Measurements from ENCODE around the gene FGF1. TPM values are rescaled to one million over a fixed set of nuclear protein-coding genes. Genes with fewer than 3 reads are reported as not detected.

The FGF1 gene
- total and polyA plus RNA-seq, 3 donors from 2014 or later: 1.9 to 4.4 (median 2.2) TPM

DNA sequence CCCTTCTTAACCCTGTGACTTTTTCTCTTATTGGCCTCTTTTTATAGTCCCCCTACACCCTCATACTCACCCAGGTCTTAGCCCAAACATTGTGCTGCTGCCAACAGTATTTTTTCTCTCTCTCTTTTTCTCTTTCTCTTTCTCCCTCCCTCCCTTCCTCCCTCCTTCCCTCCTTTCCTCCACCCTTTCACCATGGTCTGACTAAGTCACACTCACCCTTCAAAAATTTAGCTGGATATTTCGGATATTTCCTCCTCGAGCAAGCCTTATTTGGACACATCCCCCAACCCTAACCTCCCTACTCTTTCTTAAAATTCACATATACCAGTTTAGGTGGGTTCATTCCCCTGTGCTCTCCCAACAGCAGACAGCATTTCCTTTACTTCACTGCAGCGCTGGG, 64.7 kb downstream of the FGF1 start:
- Histone ChIP-seq H3K9me3 (no peaks in the 10 kb centered on the region), H3K27me3 (no peaks in the 10 kb centered on the region), H3K36me3 (ENCODE audit: low read depth, missing control alignments) (no peaks in the 10 kb centered on the region), H3K4me3 (no peak overlapping the region), H3K27ac (no peak overlapping the region), H3K4me1 (peaks cover 13% of the 10 kb centered on the region)
- 90 to 95% methylated on average over 3 of the region's 3 CpGs for WGBS, 2 donors
- TF ChIP-seq, protein P1, sequence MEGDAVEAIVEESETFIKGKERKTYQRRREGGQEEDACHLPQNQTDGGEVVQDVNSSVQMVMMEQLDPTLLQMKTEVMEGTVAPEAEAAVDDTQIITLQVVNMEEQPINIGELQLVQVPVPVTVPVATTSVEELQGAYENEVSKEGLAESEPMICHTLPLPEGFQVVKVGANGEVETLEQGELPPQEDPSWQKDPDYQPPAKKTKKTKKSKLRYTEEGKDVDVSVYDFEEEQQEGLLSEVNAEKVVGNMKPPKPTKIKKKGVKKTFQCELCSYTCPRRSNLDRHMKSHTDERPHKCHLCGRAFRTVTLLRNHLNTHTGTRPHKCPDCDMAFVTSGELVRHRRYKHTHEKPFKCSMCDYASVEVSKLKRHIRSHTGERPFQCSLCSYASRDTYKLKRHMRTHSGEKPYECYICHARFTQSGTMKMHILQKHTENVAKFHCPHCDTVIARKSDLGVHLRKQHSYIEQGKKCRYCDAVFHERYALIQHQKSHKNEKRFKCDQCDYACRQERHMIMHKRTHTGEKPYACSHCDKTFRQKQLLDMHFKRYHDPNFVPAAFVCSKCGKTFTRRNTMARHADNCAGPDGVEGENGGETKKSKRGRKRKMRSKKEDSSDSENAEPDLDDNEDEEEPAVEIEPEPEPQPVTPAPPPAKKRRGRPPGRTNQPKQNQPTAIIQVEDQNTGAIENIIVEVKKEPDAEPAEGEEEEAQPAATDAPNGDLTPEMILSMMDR (IDR thresholded peaks at IDR 0.05): no peak
- no peak for TF ChIP-seq POLR2A (IDR thresholded peaks at IDR 0.05)
- DNase-seq: no peak
- intact Hi-C loops (cut with DNase I; ENCODE audit: low total_unique reads): no loop called here

DNA sequence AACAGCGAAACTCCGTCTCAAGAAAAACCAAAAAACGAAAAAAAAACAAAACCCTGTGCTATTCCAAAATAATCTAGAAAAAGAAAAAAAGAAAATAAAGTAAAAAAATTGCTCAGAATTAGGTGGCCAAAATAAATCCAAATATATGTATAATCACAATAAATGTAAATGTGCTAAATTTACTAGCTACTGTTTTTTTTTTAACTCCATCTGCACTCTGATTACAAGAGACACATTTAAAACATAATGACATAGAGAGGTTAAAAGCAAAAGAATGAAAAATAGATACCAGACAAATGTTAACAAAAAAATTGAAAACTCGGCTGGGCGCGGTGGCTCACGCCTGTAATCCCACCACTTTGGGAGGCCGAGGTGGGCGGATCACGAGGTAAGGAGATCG, 66.1 kb downstream of the FGF1 start:
- no peaks in the 10 kb centered on the region for H3K9me3 ChIP-seq
- intact Hi-C loops (cut with DNase I; ENCODE audit: low total_unique reads): loop anchor here (10.0 kb wide), 1 partner anchor 85 kb away; no protein-coding TSS in a partner anchor
- no peaks in the 10 kb centered on the region for H3K27me3 ChIP-seq
- no peaks in the 10 kb centered on the region for H3K36me3 ChIP-seq (ENCODE audit: low read depth, missing control alignments)
- 88 to 90% methylated on average over 11 of the region's 11 CpGs for WGBS, 2 donors
- no peak for TF ChIP-seq POLR2A (IDR thresholded peaks at IDR 0.05)
- TF ChIP-seq, protein P1 (IDR thresholded peaks at IDR 0.05): no peak
- H3K27ac ChIP-seq: no peak overlapping the region
- peaks cover under 1% of the 10 kb centered on the region for H3K4me1 ChIP-seq
- DNase-seq: no peak
- no peak overlapping the region for H3K4me3 ChIP-seq

DNA sequence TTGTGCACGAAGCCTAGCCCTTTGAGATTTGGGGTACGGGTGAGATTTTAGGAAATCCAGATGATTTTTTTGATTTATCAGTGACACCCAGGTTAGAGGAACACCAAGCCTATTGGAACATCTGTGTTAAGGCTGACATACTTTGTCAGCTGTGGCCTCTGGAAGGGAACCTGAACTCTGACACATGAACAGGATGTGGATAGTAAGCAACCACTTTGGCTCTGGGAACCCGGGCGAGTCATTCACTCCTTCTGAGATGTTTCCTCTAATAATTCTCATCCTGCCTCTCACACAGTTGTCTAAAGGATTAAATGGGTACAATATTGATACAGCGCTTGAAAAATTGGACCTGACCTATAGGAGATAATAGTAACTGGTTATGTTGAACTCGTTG, 67.8 kb downstream of the FGF1 start:
- TF ChIP-seq, protein P1 (IDR thresholded peaks at IDR 0.05): no peak
- no peak for TF ChIP-seq POLR2A (IDR thresholded peaks at IDR 0.05)
- no peaks in the 10 kb centered on the region for H3K27me3 ChIP-seq
- no peaks in the 10 kb centered on the region for H3K4me1 ChIP-seq
- H3K27ac ChIP-seq: no peak overlapping the region
- H3K36me3 ChIP-seq (ENCODE audit: low read depth, missing control alignments): no peaks in the 10 kb centered on the region
- intact Hi-C loops (cut with DNase I; ENCODE audit: low total_unique reads): loop anchor here (10.0 kb wide), 1 partner anchor 87 kb away; no protein-coding TSS in a partner anchor
- H3K9me3 ChIP-seq: no peaks in the 10 kb centered on the region
- H3K4me3 ChIP-seq: no peak overlapping the region
- 83% methylated on average over 6 of the region's 6 CpGs for WGBS, 2 donors
- DNase-seq: no peak

DNA sequence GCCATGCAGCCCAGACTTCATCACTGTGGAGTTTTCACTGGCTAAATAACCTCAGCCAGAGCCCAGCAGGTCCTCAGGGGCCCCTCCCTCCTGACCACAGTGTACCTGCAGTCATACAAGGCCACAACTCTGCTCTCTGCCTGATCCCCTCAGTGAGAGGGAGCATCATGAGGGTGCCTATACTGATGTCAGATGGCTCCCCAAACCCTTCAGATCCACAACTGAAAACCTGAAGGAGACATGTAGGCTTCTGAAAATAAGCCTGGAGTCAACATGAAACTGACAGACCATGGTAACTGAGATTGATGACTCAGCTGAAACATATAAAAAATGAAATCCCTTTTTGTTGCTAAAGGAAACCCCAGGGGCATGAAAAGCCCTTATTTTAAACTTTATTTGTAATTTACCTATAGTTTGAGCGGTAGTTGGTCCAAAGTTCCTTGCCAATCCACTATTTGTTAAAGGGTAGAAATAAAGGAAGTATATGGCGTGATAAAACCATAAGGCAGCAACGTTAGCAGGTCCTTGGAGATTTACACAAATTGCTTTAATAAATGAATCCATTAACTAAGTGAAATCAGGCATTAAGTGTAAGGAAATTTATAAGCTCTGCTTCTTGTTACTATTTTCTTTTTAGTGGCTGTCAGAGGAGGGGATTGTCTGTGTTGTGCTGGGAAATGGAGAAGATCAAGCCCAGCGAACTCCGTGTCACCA, 68.3 kb downstream of the FGF1 start:
- intact Hi-C loops (cut with DNase I; ENCODE audit: low total_unique reads): loop anchor here (10.0 kb wide), 1 partner anchor 87 kb away; no protein-coding TSS in a partner anchor
- Histone ChIP-seq H3K4me1 (no peaks in the 10 kb centered on the region), H3K27me3 (no peaks in the 10 kb centered on the region), H3K9me3 (no peaks in the 10 kb centered on the region), H3K4me3 (no peak overlapping the region), H3K27ac (no peak overlapping the region), H3K36me3 (ENCODE audit: low read depth, missing control alignments) (no peaks in the 10 kb centered on the region)
- WGBS, 2 donors: 92 to 93% methylated on average over 5 of the region's 5 CpGs
- no peak for DNase-seq
- no peak for TF ChIP-seq POLR2A (IDR thresholded peaks at IDR 0.05)
- TF ChIP-seq, protein P1 (IDR thresholded peaks at IDR 0.05): no peak

DNA sequence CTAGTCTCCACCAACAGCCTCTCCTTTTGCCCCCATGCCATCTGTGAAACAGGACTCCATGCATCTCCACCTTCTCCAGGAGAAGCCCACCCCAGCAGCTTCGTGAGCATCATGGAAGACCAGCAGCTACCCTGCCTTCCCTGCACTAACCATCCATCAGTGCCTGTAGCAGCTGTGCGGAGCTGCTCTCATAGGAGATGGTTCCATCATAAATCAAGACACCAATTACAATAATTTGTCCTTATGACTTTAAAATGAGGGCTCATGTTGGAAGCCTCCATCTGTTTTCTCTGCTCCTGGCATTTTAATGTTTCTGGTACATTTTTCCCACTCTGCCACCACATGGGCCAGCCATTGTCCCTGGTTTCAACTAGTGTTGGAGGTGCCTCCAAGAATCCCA, 69.9 kb downstream of the FGF1 start:
- H3K27ac ChIP-seq: no peak overlapping the region
- no peaks in the 10 kb centered on the region for H3K36me3 ChIP-seq (ENCODE audit: low read depth, missing control alignments)
- intact Hi-C loops (cut with DNase I; ENCODE audit: low total_unique reads): loop anchor here (10.0 kb wide), 1 partner anchor 89 kb away; no protein-coding TSS in a partner anchor
- H3K9me3 ChIP-seq: no peaks in the 10 kb centered on the region
- H3K27me3 ChIP-seq: no peaks in the 10 kb centered on the region
- no peak overlapping the region for H3K4me3 ChIP-seq
- no peaks in the 10 kb centered on the region for H3K4me1 ChIP-seq
- WGBS, 2 donors: 88 to 92% methylated on average over 2 of the region's 2 CpGs
- TF ChIP-seq POLR2A (IDR thresholded peaks at IDR 0.05): no peak
- TF ChIP-seq, protein P1 (IDR thresholded peaks at IDR 0.05): no peak
- DNase-seq: no peak
